Activated CD4-positive, alpha-beta T cell treated with anti-CD3 and anti-CD28 coated beads, Interleukin-2, amount 10 ng/mL, durations not matched to agents 7 days and 5 days (primary cell): Measurements from ENCODE around the gene TEX29. TPM values are rescaled to one million over a fixed set of nuclear protein-coding genes. Genes with fewer than 3 reads are reported as not detected.
A peak's percentile ranks its signal among the peaks of the same experiment; 100 is the strongest.

ENCODE experiments used
- CTCF ChIA-PET: fragments of 350-600 bp; sonication (Branson Sonifier 250); formaldehyde crosslinking; loops from one replicate; lab custom pipeline; 2021; ENCODE audit warnings: antibody characterized with exemption; lab: Charles Lee
- POLR2A ChIA-PET: fragments of 350-600 bp; sonication (Branson Sonifier 250); formaldehyde crosslinking; loops from one replicate; lab custom pipeline; 2021; ENCODE audit warnings: antibody characterized with exemption; lab: Charles Lee
- DNase-seq: peaks from one replicate; pipeline ENCODE4 v3.0.0-alpha.2; 2020
- H3K27ac Mint-ChIP-seq: one replicate; pipeline ENCODE4 v1.8.0; 2021; ENCODE audit warnings: mild to moderate bottlenecking, moderate library complexity, mixed read lengths
- H3K27me3 Mint-ChIP-seq: one replicate; pipeline ENCODE4 v1.8.0; 2021; ENCODE audit warnings: mixed read lengths
- H3K36me3 Mint-ChIP-seq: one replicate; pipeline ENCODE4 v1.8.0; 2021; ENCODE audit warnings: low read depth, mixed read lengths
- H3K4me1 Mint-ChIP-seq: one replicate; pipeline ENCODE4 v1.8.0; 2021; ENCODE audit warnings: mixed read lengths
- H3K4me3 Mint-ChIP-seq: one replicate; pipeline ENCODE4 v1.8.0; 2021; ENCODE audit warnings: mild to moderate bottlenecking, moderate library complexity, mixed read lengths
- H3K9me3 Mint-ChIP-seq: one replicate; pipeline ENCODE4 v1.8.0; 2021; ENCODE audit warnings: mixed read lengths
- total RNA-seq, 2 experiments: library from RNA; stranded (reverse); gene quantifications; one replicate each; pipeline ENCODE4 v1.2.3, GENCODE V29; 2021

TEX29 gene
- total RNA-seq, 2 experiments from 2014 or later: 0.52 to 0.83 TPM

- Mint-ChIP-seq H3K4me1 (peaks cover under 1% of the 10 kb centered on the region), H3K36me3 (peaks cover 37% of the 10 kb centered on the region), H3K27ac (no peak overlapping the region), H3K27me3 (no peaks in the 10 kb centered on the region), H3K9me3 (no peaks in the 10 kb centered on the region), H3K4me3 (no peak overlapping the region)
- ChIA-PET POLR2A (no interaction called here), CTCF (no interaction called here)
- DNase-seq: no peak
Measured at GRCh38 chr13:111282997-111283396, 37.4 kb upstream of the TEX29 start.

GRCh38 chr13:111283457-111283856, 37.0 kb upstream of the TEX29 start:
- H3K4me1 Mint-ChIP-seq: no peaks in the 10 kb centered on the region
- no peak overlapping the region for H3K4me3 Mint-ChIP-seq
- H3K27me3 Mint-ChIP-seq: no peaks in the 10 kb centered on the region
- H3K36me3 Mint-ChIP-seq: peaks cover 33% of the 10 kb centered on the region
- ChIA-PET POLR2A (no interaction called here), CTCF (no interaction called here)
- no peak for DNase-seq
- no peaks in the 10 kb centered on the region for H3K9me3 Mint-ChIP-seq
- no peak overlapping the region for H3K27ac Mint-ChIP-seq

- POLR2A ChIA-PET: no interaction called here
- H3K27me3 Mint-ChIP-seq: no peaks in the 10 kb centered on the region
- H3K9me3 Mint-ChIP-seq: no peaks in the 10 kb centered on the region
- no peaks in the 10 kb centered on the region for H3K4me1 Mint-ChIP-seq
- DNase-seq: no peak
- H3K36me3 Mint-ChIP-seq: peaks cover 29% of the 10 kb centered on the region
- CTCF ChIA-PET: no interaction called here
- peak overlapping the region; percentile 14 for H3K27ac Mint-ChIP-seq
- no peak overlapping the region for H3K4me3 Mint-ChIP-seq
Measured at GRCh38 chr13:111283991-111284390, 36.5 kb upstream of the TEX29 start.

- Mint-ChIP-seq H3K27me3 (no peaks in the 10 kb centered on the region), H3K4me3 (no peak overlapping the region), H3K4me1 (no peaks in the 10 kb centered on the region), H3K9me3 (no peaks in the 10 kb centered on the region), H3K36me3 (peaks cover 31% of the 10 kb centered on the region), H3K27ac (no peak overlapping the region)
- POLR2A ChIA-PET: no interaction called here
- DNase-seq: no peak
- CTCF ChIA-PET: interaction anchor here (1.2 kb wide), 1 partner anchor 13 kb away, joined by 4 read pairs; no protein-coding TSS in a partner anchor
Measured at GRCh38 chr13:111284565-111284964, 35.9 kb upstream of the TEX29 start.

- H3K27me3 Mint-ChIP-seq: no peaks in the 10 kb centered on the region
- ChIA-PET POLR2A (no interaction called here), CTCF (interaction anchor here (0.6 to 1.5 kb wide), 2 partner anchors 11 to 173 kb away, joined by 4 read pairs; no protein-coding TSS in a partner anchor)
Measured at GRCh38 chr13:111286162-111286561, 34.3 kb upstream of the TEX29 start.

GRCh38 chr13:111286749-111287148, 33.7 kb upstream of the TEX29 start:
- ChIA-PET POLR2A (no interaction called here), CTCF (interaction anchor here (1.5 kb wide), 1 partner anchor 11 kb away, joined by 4 read pairs; no protein-coding TSS in a partner anchor)
- no peaks in the 10 kb centered on the region for H3K27me3 Mint-ChIP-seq
- H3K36me3 Mint-ChIP-seq: peaks cover 28% of the 10 kb centered on the region
- no peaks in the 10 kb centered on the region for H3K9me3 Mint-ChIP-seq
- no peaks in the 10 kb centered on the region for H3K4me1 Mint-ChIP-seq
- H3K4me3 Mint-ChIP-seq: no peak overlapping the region
- no peak for DNase-seq
- peak overlapping the region; percentile 61 for H3K27ac Mint-ChIP-seq

More at GRCh38 chr13:111286162-111286561, 34.3 kb upstream of the TEX29 start:
- Mint-ChIP-seq H3K27ac (no peak overlapping the region), H3K4me3 (no peak overlapping the region), H3K4me1 (no peaks in the 10 kb centered on the region), H3K36me3 (peaks cover 34% of the 10 kb centered on the region), H3K9me3 (no peaks in the 10 kb centered on the region)
- DNase-seq: no peak

GRCh38 chr13:111287201-111287600, 33.2 kb upstream of the TEX29 start:
- CTCF ChIA-PET: no interaction called here
- Mint-ChIP-seq H3K27ac (no peak overlapping the region), H3K36me3 (peaks cover 31% of the 10 kb centered on the region)

GRCh38 chr13:111288276-111288675, 32.2 kb upstream of the TEX29 start:
- Mint-ChIP-seq H3K9me3 (no peaks in the 10 kb centered on the region), H3K27me3 (no peaks in the 10 kb centered on the region), H3K4me1 (no peaks in the 10 kb centered on the region), H3K4me3 (no peak overlapping the region), H3K36me3 (peaks cover 36% of the 10 kb centered on the region), H3K27ac (no peak overlapping the region)
- ChIA-PET CTCF (no interaction called here), POLR2A (no interaction called here)
- no peak for DNase-seq

More at GRCh38 chr13:111287201-111287600, 33.2 kb upstream of the TEX29 start:
- POLR2A ChIA-PET: no interaction called here
- Mint-ChIP-seq H3K27me3 (no peaks in the 10 kb centered on the region), H3K4me3 (no peak overlapping the region), H3K9me3 (no peaks in the 10 kb centered on the region), H3K4me1 (no peaks in the 10 kb centered on the region)
- DNase-seq: no peak

GRCh38 chr13:111289251-111289650, 31.2 kb upstream of the TEX29 start:
- ChIA-PET CTCF (no interaction called here), POLR2A (no interaction called here)
- no peaks in the 10 kb centered on the region for H3K4me1 Mint-ChIP-seq
- no peak overlapping the region for H3K4me3 Mint-ChIP-seq
- H3K27ac Mint-ChIP-seq: no peak overlapping the region
- H3K9me3 Mint-ChIP-seq: no peaks in the 10 kb centered on the region
- H3K36me3 Mint-ChIP-seq: peaks cover 28% of the 10 kb centered on the region
- no peak for DNase-seq
- H3K27me3 Mint-ChIP-seq: no peaks in the 10 kb centered on the region

GRCh38 chr13:111291908-111292307, 28.5 kb upstream of the TEX29 start:
- CTCF ChIA-PET: no interaction called here
- Mint-ChIP-seq H3K4me1 (peaks cover 11% of the 10 kb centered on the region), H3K27me3 (no peaks in the 10 kb centered on the region), H3K9me3 (no peaks in the 10 kb centered on the region), H3K36me3 (peaks cover 30% of the 10 kb centered on the region), H3K4me3 (no peak overlapping the region), H3K27ac (no peak overlapping the region)
- DNase-seq: no peak
- POLR2A ChIA-PET: no interaction called here

- H3K27me3 Mint-ChIP-seq: no peaks in the 10 kb centered on the region
- POLR2A ChIA-PET: no interaction called here
- no peak overlapping the region for H3K27ac Mint-ChIP-seq
- peaks cover 14% of the 10 kb centered on the region for H3K4me1 Mint-ChIP-seq
- H3K36me3 Mint-ChIP-seq: peaks cover 33% of the 10 kb centered on the region
- CTCF ChIA-PET: interaction anchor here (1.6 kb wide), 1 partner anchor 32 kb away, joined by 4 read pairs; no protein-coding TSS in a partner anchor
- no peaks in the 10 kb centered on the region for H3K9me3 Mint-ChIP-seq
- DNase-seq: no peak
- no peak overlapping the region for H3K4me3 Mint-ChIP-seq
Measured at GRCh38 chr13:111292710-111293485, 27.5 kb upstream of the TEX29 start.

- ChIA-PET POLR2A (no interaction called here), CTCF (no interaction called here)
- Mint-ChIP-seq H3K4me1 (peaks cover 14% of the 10 kb centered on the region), H3K4me3 (no peak overlapping the region), H3K9me3 (no peaks in the 10 kb centered on the region), H3K36me3 (peaks cover 27% of the 10 kb centered on the region), H3K27ac (no peak overlapping the region), H3K27me3 (no peaks in the 10 kb centered on the region)
- no peak for DNase-seq
Measured at GRCh38 chr13:111295886-111296285, 24.6 kb upstream of the TEX29 start.

GRCh38 chr13:111296417-111296816, 24.0 kb upstream of the TEX29 start:
- ChIA-PET POLR2A (no interaction called here), CTCF (no interaction called here)
- Mint-ChIP-seq H3K27me3 (no peaks in the 10 kb centered on the region), H3K4me1 (peaks cover 14% of the 10 kb centered on the region), H3K9me3 (no peaks in the 10 kb centered on the region), H3K27ac (no peak overlapping the region), H3K36me3 (peaks cover 30% of the 10 kb centered on the region), H3K4me3 (no peak overlapping the region)
- no peak for DNase-seq
